Stimulated activated CD4-positive, alpha-beta T cell treated with anti-CD3 and anti-CD28 coated beads, Interleukin-15, amount 100 ng/mL, for 24 hours (primary cell): ENCODE data around the gene PSMD8.
A peak's percentile ranks its signal among the peaks of the same experiment; 100 is the strongest.
"Not testable (repeated sequence)": the region's sequence is repeated elsewhere in the genome, so short reads cannot be mapped to it uniquely, and the experiment has no call there.

ENCODE experiments used
- DNase-seq: peaks from one replicate; pipeline ENCODE4 v3.0.0-alpha.2; 2020

PSMD8 gene

GRCh38 chr19:38362076-38362945 lies 12.1 kb upstream of the PSMD8 start:
- peak; percentile 95 for DNase-seq

- DNase-seq = not testable (repeated sequence)
Observed at GRCh38 chr19:38362946-38363688, 11.3 kb upstream of the PSMD8 start.

- DNase-seq = no peak
Observed at GRCh38 chr19:38367041-38367440, 7.3 kb upstream of the PSMD8 start.

- no peak for DNase-seq
Observed at GRCh38 chr19:38369584-38369983, 4.8 kb upstream of the PSMD8 start.

- no peak for DNase-seq
Observed at GRCh38 chr19:38370299-38370698, 4.1 kb upstream of the PSMD8 start.

GRCh38 chr19:38371081-38371480 lies 3.3 kb upstream of the PSMD8 start:
- DNase-seq = no peak

GRCh38 chr19:38373907-38374331 lies 452 bp upstream of the PSMD8 start:
- DNase-seq = no peak

GRCh38 chr19:38375098-38375493 lies 725 bp downstream of the PSMD8 start:
- DNase-seq = no peak

- DNase-seq = no peak
Observed at GRCh38 chr19:38375748-38376147, 1.4 kb downstream of the PSMD8 start.

GRCh38 chr19:38376576-38376975 lies 2.2 kb downstream of the PSMD8 start:
- no peak for DNase-seq

GRCh38 chr19:38377052-38377451 lies 2.7 kb downstream of the PSMD8 start:
- no peak for DNase-seq

GRCh38 chr19:38378866-38379265 lies 4.5 kb downstream of the PSMD8 start:
- no peak for DNase-seq

- no peak for DNase-seq
Observed at GRCh38 chr19:38381138-38381537, 6.8 kb downstream of the PSMD8 start.

GRCh38 chr19:38383184-38383583 lies 8.8 kb downstream of the PSMD8 start:
- no peak for DNase-seq

GRCh38 chr19:38383743-38384142 lies 9.4 kb downstream of the PSMD8 start:
- no peak for DNase-seq

GRCh38 chr19:38384209-38385027 lies 10.0 kb downstream of the PSMD8 start:
- DNase-seq = no peak

- no peak for DNase-seq
Observed at GRCh38 chr19:38385057-38385803, 10.9 kb downstream of the PSMD8 start.

GRCh38 chr19:38385804-38386257 lies 11.5 kb downstream of the PSMD8 start:
- DNase-seq = peak; percentile 35

- DNase-seq = no peak
Observed at GRCh38 chr19:38386300-38386970, 12.1 kb downstream of the PSMD8 start.

GRCh38 chr19:38386971-38387549 lies 12.7 kb downstream of the PSMD8 start:
- no peak for DNase-seq
